HepG2 (cell line): ENCODE data around the gene SMIM8.

ENCODE experiments used
- CCDC6 ChIP-seq: sonication (generic); formaldehyde crosslinking; IDR thresholded peaks from 2 replicates; pipeline ENCODE4 v1.8.1; 2022; ENCODE audit warnings: mild to moderate bottlenecking, missing genetic modification reagents, moderate library complexity
- CREM ChIP-seq, 2 experiments: sonication (generic) in 1 of 2; formaldehyde crosslinking in 1 of 2; IDR thresholded peaks; 2 replicates each; pipeline versions ENCODE4 v1.4.0 to v1.6.1; 2016 to 2020; ENCODE audit warnings: antibody characterized with exemption in 1 of 2, mild to moderate bottlenecking in 1 of 2, missing genetic modification reagents in 1 of 2
- DDIT3 ChIP-seq: sonication (generic); formaldehyde crosslinking; IDR thresholded peaks from 2 replicates; pipeline ENCODE4 v1.4.0; 2020; ENCODE audit warnings: mild to moderate bottlenecking, missing genetic modification reagents
- EP300 ChIP-seq, 3 experiments: sonication (generic) in 1 of 3; formaldehyde crosslinking in 1 of 3; IDR thresholded peaks; 2 replicates each; pipeline versions ENCODE4 v1.5.1 to v1.6.1; 2011 to 2020; ENCODE audit warnings: low read depth in 2 of 3, low read length in 2 of 3, borderline replicate concordance in 1 of 3, improper control_type of control experiment in 1 of 3, mild to moderate bottlenecking in 1 of 3, missing genetic modification reagents in 1 of 3, moderate library complexity in 1 of 3
- HCFC1 ChIP-seq: fragments of 150-350 bp; IDR thresholded peaks from 2 replicates; pipeline ENCODE4 v1.6.1; 2014; ENCODE audit warnings: low read depth, low read length
- KAT8 ChIP-seq: IDR thresholded peaks from 2 replicates; pipeline ENCODE4 v1.6.1; 2016; ENCODE audit warnings: missing genetic modification reagents, missing compliant biosample characterization
- KLF12 ChIP-seq: sonication (generic); formaldehyde crosslinking; IDR thresholded peaks from 2 replicates; pipeline ENCODE4 v1.4.0; 2020; ENCODE audit warnings: missing genetic modification reagents, borderline replicate concordance
- MBD4 ChIP-seq: IDR thresholded peaks from 2 replicates; pipeline ENCODE4 v1.6.1; 2012; ENCODE audit warnings: low read length, inconsistent platforms, borderline replicate concordance
- POLR2A ChIP-seq, 2 experiments: IDR thresholded peaks; 2 replicates each; pipeline ENCODE4 v1.6.1; 2011; ENCODE audit warnings: low read depth in 2 of 2, low read length in 2 of 2, mild to moderate bottlenecking in 1 of 2, moderate library complexity in 1 of 2; ENCODE audit not compliant: insufficient read depth in 1 of 2
- REL ChIP-seq: sonication (generic); formaldehyde crosslinking; conservative IDR thresholded peaks from 2 replicates; pipeline ENCODE4 v1.8.0; 2022; ENCODE audit warnings: mild to moderate bottlenecking, missing genetic modification reagents, moderate library complexity
- TAF1 ChIP-seq: sonication (generic); formaldehyde crosslinking; IDR thresholded peaks from 2 replicates; pipeline ENCODE4 v1.4.0; 2020; ENCODE audit warnings: missing genetic modification reagents
- ZNF318 ChIP-seq: sonication (generic); formaldehyde crosslinking; IDR thresholded peaks from 2 replicates; pipeline ENCODE4 v1.4.0; 2020; ENCODE audit warnings: mild to moderate bottlenecking, missing genetic modification reagents
- ZNF441 ChIP-seq: sonication (generic); formaldehyde crosslinking; IDR thresholded peaks from 2 replicates; pipeline ENCODE4 v1.7.0; 2021; ENCODE audit warnings: missing genetic modification reagents, borderline replicate concordance

GRCh38 chr6:87281426-87281825 is 41.0 kb upstream of the SMIM8 start:
- TF ChIP-seq CREM (IDR thresholded peaks at IDR 0.05) (no peak), CREM (CRISPR knock-in tag; IDR thresholded peaks at IDR 0.05) (no peak), EP300 (IDR thresholded peaks at IDR 0.05; ENCODE audit: low read depth in 2 of 2, low read length in 2 of 2) (no peak), EP300 (CRISPR knock-in tag; IDR thresholded peaks at IDR 0.05; ENCODE audit: borderline replicate concordance) (no peak), KLF12 (CRISPR knock-in tag) (no peak), ZNF318 (CRISPR knock-in tag) (no peak), CCDC6 (CRISPR knock-in tag) (no peak), KAT8 (CRISPR knock-in tag) (no peak), POLR2A (IDR thresholded peaks at IDR 0.05; ENCODE audit: insufficient read depth in 1 of 2, low read depth in 2 of 2, low read length in 2 of 2) (no peak), DDIT3 (CRISPR knock-in tag) (no peak), HCFC1 (no peak), MBD4 (no peak), ZNF441 (CRISPR knock-in tag) (no peak), TAF1 (CRISPR knock-in tag) (no peak), REL (no peak)
